GM12891 (cell line): ENCODE data around the gene CTNNA2.

ENCODE experiments used
- DNase-seq: peaks from one replicate; pipeline ENCODE4 v3.0.0; 2011; ENCODE audit warnings: low spot score; ENCODE audit not compliant: insufficient read length
- FAIRE-seq: peaks from 2 replicates; lab custom pipeline; 2011; peaks lifted over from hg19 to GRCh38; lab: Jason Lieb, UNC
- PAX5 ChIP-seq: IDR thresholded peaks from 2 replicates; pipeline ENCODE4 v1.6.1; 2011; ENCODE audit warnings: low read length, moderate library complexity, mild to moderate bottlenecking; ENCODE audit not compliant: insufficient read depth, severe bottlenecking
- POLR2A ChIP-seq: IDR thresholded peaks from 2 replicates; pipeline ENCODE4 v1.6.1; 2011; ENCODE audit warnings: low read depth, low read length, control low read depth
- POLR2AphosphoS5 ChIP-seq: IDR thresholded peaks from 2 replicates; pipeline ENCODE4 v1.6.1; 2011; ENCODE audit warnings: low read depth, low read length, control low read depth
- POU2F2 ChIP-seq: IDR thresholded peaks from 2 replicates; pipeline ENCODE4 v1.6.1; 2011; ENCODE audit warnings: low read depth, mild to moderate bottlenecking, control low read depth, low read length, moderate library complexity
- SPI1 ChIP-seq: IDR thresholded peaks from 2 replicates; pipeline ENCODE4 v1.6.1; 2011; ENCODE audit warnings: low read depth, low read length, control low read depth
- TAF1 ChIP-seq: IDR thresholded peaks from 2 replicates; pipeline ENCODE4 v1.6.1; 2011; ENCODE audit warnings: low read depth, low read length, control low read depth

CTNNA2 gene

GRCh38 chr2:80292474-80292873 lies 779.6 kb downstream of the CTNNA2 start:
- no peak for FAIRE-seq
- TF ChIP-seq POU2F2, result no peak
- TF ChIP-seq SPI1, result no peak
- no peak for TF ChIP-seq POLR2A
- no peak for TF ChIP-seq POLR2AphosphoS5
- no peak for TF ChIP-seq TAF1
- TF ChIP-seq PAX5, result no peak
- no peak for DNase-seq

- no peak for FAIRE-seq
- TF ChIP-seq PAX5 (no peak), SPI1 (no peak), POU2F2 (no peak), TAF1 (no peak), POLR2A (no peak), POLR2AphosphoS5 (no peak)
- DNase-seq, result no peak
Measured at GRCh38 chr2:80293039-80293438, 780.2 kb downstream of the CTNNA2 start.

- no peak for DNase-seq
- FAIRE-seq, result no peak
- TF ChIP-seq POLR2AphosphoS5 (no peak), POLR2A (no peak), TAF1 (no peak), PAX5 (no peak), SPI1 (no peak), POU2F2 (no peak)
Measured at GRCh38 chr2:80298954-80299353, 786.1 kb downstream of the CTNNA2 start.

DNA sequence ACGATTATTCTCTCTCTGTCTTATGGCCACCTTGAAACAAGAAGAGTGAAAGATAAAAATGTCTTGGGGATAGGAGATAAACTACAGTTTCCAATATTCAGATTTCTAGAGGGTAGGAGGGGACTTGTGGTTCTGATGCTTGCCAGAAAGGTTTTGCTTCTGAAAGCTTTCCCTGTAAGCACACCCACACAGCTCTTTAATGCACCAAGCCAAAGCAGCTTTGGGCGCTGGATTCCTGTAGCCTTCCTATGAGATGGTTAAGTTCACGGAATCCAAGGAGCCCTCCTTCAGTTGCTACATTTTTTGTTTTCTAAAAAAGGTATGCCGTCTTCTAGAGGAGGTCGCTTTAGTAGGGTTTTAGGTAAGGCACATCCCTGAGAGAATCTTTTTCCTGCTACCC lies 786.8 kb downstream of the CTNNA2 start:
- DNase-seq (no peak), FAIRE-seq (no peak)
- TF ChIP-seq TAF1 (no peak), POLR2AphosphoS5 (no peak), POU2F2 (no peak), POLR2A (no peak), PAX5 (no peak), SPI1 (no peak)

DNA sequence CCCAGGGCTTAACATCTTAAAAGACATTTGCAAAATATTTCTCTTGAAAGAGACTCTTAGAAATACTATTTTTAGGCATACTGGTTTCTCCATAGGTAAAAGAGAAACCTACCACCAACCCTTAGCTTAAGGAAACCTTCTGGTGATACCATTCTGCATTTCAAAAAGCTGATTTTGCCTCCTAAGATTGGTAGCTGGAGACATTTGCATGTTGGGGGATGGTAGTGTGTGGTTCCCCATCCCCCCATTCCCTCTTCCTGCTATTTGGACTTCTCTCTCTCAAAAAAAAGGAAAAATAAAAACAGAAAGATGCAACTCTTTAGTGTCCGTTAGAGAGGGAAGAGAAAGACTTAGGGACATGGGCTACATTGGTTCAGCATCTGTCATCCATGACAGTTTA lies 787.5 kb downstream of the CTNNA2 start:
- TF ChIP-seq POLR2AphosphoS5, result no peak
- DNase-seq (no peak), FAIRE-seq (no peak)

GRCh38 chr2:80300954-80301353 lies 788.1 kb downstream of the CTNNA2 start:
- TF ChIP-seq POU2F2 (no peak), TAF1 (no peak), POLR2AphosphoS5 (no peak), POLR2A (no peak), SPI1 (no peak), PAX5 (no peak)
- DNase-seq, result no peak
- FAIRE-seq, result no peak

DNA sequence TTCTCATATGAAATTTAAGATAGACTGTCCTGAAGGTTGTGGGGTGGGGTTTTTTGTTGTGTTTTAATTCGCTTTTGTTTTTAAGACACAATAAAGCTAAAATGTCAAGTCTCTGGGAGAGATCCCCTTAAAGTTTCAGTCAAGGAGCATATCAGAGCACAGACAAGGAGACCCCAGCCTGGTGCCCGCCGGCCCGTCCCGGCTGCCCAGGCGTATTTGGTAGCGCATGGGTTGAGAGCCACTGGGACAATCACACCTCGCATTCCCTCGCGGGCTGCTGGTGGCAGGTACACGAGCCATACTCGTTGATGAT lies 789.1 kb downstream of the CTNNA2 start:
- TF ChIP-seq POLR2AphosphoS5, result no peak
- no peak for TF ChIP-seq PAX5
- TF ChIP-seq POLR2A, result no peak
- no peak for TF ChIP-seq TAF1
- no peak for TF ChIP-seq POU2F2
- TF ChIP-seq SPI1, result no peak
- no peak for DNase-seq
- FAIRE-seq, result no peak

DNA sequence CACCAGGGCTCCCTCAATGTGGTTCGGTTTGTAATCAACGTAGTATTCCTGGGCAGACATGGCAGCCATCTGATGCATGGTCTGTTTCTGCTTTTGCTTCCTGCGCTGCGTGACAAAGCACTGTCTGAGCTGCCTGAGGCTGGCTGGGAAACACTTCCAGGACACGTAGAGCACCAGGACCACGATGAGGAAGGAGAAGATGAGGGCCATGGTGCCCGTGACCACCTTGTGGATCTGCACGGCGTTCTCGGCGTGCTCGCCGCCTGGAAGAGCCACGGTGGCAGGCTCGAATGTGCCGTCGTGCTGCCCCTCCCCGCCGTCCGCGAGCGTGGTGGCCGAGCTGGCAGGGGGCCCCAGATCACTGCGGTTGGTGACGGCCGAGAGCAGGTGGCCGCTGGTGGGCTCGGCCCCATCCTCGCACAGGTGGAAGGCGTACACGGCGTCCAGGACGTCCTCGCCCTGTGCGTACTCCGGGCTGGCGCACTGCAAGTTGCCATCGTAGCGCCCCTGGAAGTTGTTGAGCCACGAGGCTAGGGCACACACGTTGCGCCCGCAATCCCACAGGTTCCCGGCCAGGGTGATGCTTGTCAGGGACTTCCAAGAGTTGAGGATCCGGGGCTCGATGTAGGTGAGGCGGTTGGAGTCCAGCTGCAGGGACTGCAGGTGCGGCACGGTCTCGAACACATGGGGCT lies 789.6 kb downstream of the CTNNA2 start:
- DNase-seq (no peak), FAIRE-seq (no peak)
- TF ChIP-seq POU2F2 (no peak), POLR2A (no peak), SPI1 (no peak), PAX5 (no peak), TAF1 (no peak), POLR2AphosphoS5 (no peak)

DNA sequence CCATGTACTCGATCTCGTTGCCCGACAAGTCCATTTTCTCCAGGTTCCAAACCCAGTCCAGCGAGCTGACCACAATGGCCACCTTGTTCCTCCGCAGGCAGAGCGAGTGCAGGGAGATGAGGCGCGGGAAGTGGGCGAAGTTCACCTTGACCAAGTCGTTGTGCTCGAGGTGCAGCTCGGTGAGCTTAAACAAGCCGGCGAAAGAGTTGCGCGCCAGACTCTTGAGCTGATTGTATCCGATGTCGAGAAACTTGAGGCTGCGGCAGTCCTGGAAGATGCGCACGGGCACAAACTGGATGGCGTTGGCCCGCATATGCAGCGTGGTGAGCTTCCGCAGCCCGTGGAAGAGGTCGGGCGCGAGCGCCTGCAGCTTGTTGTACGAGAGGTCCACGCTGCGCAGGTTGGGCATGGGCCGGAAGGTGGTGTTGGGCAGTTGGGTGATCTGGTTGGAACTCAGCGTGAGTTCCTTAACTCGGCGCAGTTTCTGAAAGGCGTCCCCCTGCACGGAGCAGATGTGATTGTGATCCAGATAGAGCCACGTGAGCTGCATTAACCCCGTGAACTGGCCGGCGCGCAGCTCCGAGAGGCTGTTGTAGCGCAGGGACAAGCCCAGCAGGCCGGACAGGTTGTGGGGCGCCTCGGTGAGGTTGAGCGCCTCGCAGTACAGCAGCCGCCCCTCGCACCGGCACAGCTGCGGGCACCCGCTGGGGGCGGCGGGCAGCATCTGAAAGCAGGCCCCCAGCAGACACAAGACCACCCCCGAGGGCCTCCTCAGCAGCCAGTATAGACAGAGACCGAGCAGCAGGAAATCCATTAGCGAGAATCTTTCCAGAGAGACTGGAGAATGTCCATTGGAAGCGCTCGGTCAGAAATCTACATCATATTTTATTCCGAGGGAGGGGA lies 790.4 kb downstream of the CTNNA2 start:
- TF ChIP-seq POU2F2, result no peak
- no peak for TF ChIP-seq TAF1
- TF ChIP-seq PAX5, result no peak
- FAIRE-seq (no peak), DNase-seq (no peak)

GRCh38 chr2:80303909-80304837 lies 791.3 kb downstream of the CTNNA2 start, which contains the start of gene LRRTM1:
Gene LRRTM1 (minus strand): TSS chr2:80304752. CDS start chr2:80303819, 933 bp downstream.
- DNase-seq (no peak), FAIRE-seq (no peak)
- TF ChIP-seq SPI1 (no peak), POU2F2 (no peak), TAF1 (no peak)

GRCh38 chr2:80311304-80311703 lies 798.5 kb downstream of the CTNNA2 start:
- TF ChIP-seq PAX5 (no peak), TAF1 (no peak), SPI1 (no peak), POU2F2 (no peak), POLR2A (no peak), POLR2AphosphoS5 (no peak)
- no peak for DNase-seq
- FAIRE-seq, result no peak
